Measurements from ENCODE around the gene MAMLD1.

- TF ChIP-seq, protein P1, sequence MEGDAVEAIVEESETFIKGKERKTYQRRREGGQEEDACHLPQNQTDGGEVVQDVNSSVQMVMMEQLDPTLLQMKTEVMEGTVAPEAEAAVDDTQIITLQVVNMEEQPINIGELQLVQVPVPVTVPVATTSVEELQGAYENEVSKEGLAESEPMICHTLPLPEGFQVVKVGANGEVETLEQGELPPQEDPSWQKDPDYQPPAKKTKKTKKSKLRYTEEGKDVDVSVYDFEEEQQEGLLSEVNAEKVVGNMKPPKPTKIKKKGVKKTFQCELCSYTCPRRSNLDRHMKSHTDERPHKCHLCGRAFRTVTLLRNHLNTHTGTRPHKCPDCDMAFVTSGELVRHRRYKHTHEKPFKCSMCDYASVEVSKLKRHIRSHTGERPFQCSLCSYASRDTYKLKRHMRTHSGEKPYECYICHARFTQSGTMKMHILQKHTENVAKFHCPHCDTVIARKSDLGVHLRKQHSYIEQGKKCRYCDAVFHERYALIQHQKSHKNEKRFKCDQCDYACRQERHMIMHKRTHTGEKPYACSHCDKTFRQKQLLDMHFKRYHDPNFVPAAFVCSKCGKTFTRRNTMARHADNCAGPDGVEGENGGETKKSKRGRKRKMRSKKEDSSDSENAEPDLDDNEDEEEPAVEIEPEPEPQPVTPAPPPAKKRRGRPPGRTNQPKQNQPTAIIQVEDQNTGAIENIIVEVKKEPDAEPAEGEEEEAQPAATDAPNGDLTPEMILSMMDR (IDR thresholded peaks at IDR 0.05; ENCODE audit: low read length), result no peak
- TF ChIP-seq EZH2 (IDR thresholded peaks at IDR 0.05; ENCODE audit: borderline replicate concordance, low read length), result no peak
Observed at GRCh38 chrX:150364347-150365050, 1.4 kb downstream of the MAMLD1 start.

Measured in OCI-LY1 (cell line).